ENCODE measurements around the gene CDC42BPB. TPM values are rescaled to one million over a fixed set of nuclear protein-coding genes. Genes with fewer than 3 reads are reported as not detected.
A peak's percentile ranks its signal among the peaks of the same experiment; 100 is the strongest.

The CDC42BPB gene
- total and polyA plus RNA-seq, 2 experiments from 2014 or later = 13.0 to 106 TPM

- H3K27me3 ChIP-seq (replicated peaks; ENCODE audit: insufficient read depth) = no peaks in the 10 kb centered on the region
- no peak overlapping the region for H3K4me3 ChIP-seq
- no peaks in the 10 kb centered on the region for H3K9me3 ChIP-seq (ENCODE audit: low read depth)
- no peaks in the 10 kb centered on the region for H3K4me1 ChIP-seq (ENCODE audit: insufficient read depth)
- peaks cover 14% of the 10 kb centered on the region for H3F3A ChIP-seq (ENCODE audit: insufficient read depth)
- H3K9ac ChIP-seq = no peak overlapping the region
- no peak overlapping the region for H3K4me2 ChIP-seq (ENCODE audit: unreplicated experiment)
- in situ Hi-C loops (cut with MboI) = no loop called here
- 51 to 57% methylated on average over 8 of the region's 8 CpGs for WGBS, 2 experiments (ENCODE audit: low coverage in 1 of 2, low lambda C conversion rate in 2 of 2, missing lambda C conversion rate in 2 of 2)
- DNase-seq = peak; percentile 54
- no peaks in the 10 kb centered on the region for H3K9me2 ChIP-seq (ENCODE audit: insufficient read depth)
- H3K27ac ChIP-seq = peak overlapping the region; percentile 42
- no peak for TF ChIP-seq EZH2 (IDR thresholded peaks at IDR 0.05; ENCODE audit: insufficient read depth, poor library complexity, severe bottlenecking)
- TF ChIP-seq EZH2phosphoT487 (IDR thresholded peaks at IDR 0.05; ENCODE audit: insufficient read depth, low read depth) = no peak
- no peak overlapping the region for H2AFZ ChIP-seq
- peaks cover 62% of the 10 kb centered on the region for H3K36me3 ChIP-seq (ENCODE audit: low read depth)
- H4K20me1 ChIP-seq (ENCODE audit: insufficient read depth) = no peaks in the 10 kb centered on the region
- H3K79me2 ChIP-seq (ENCODE audit: insufficient read depth) = peaks cover 78% of the 10 kb centered on the region
Observed at GRCh38 chr14:102980409-102980810, 76.9 kb downstream of the CDC42BPB start.

- no peak overlapping the region for H2AFZ ChIP-seq
- H3K79me2 ChIP-seq (ENCODE audit: insufficient read depth) = peaks cover 74% of the 10 kb centered on the region
- WGBS, 2 experiments (ENCODE audit: low coverage in 1 of 2, low lambda C conversion rate in 2 of 2, missing lambda C conversion rate in 2 of 2) = 93 to 97% methylated on average over 9 of the region's 9 CpGs
- no peaks in the 10 kb centered on the region for H3K9me2 ChIP-seq (ENCODE audit: insufficient read depth)
- in situ Hi-C loops (cut with MboI) = no loop called here
- no peaks in the 10 kb centered on the region for H3K27me3 ChIP-seq (replicated peaks; ENCODE audit: insufficient read depth)
- H3K4me2 ChIP-seq (ENCODE audit: unreplicated experiment) = no peak overlapping the region
- no peak overlapping the region for H3K27ac ChIP-seq
- H3K9ac ChIP-seq = no peak overlapping the region
- H4K20me1 ChIP-seq (ENCODE audit: insufficient read depth) = no peaks in the 10 kb centered on the region
- peaks cover 69% of the 10 kb centered on the region for H3K36me3 ChIP-seq (ENCODE audit: low read depth)
- peaks cover 14% of the 10 kb centered on the region for H3F3A ChIP-seq (ENCODE audit: insufficient read depth)
- H3K4me3 ChIP-seq = no peak overlapping the region
- H3K9me3 ChIP-seq (ENCODE audit: low read depth) = no peaks in the 10 kb centered on the region
- TF ChIP-seq EZH2phosphoT487 (IDR thresholded peaks at IDR 0.05; ENCODE audit: insufficient read depth, low read depth) = no peak
- no peak for TF ChIP-seq EZH2 (IDR thresholded peaks at IDR 0.05; ENCODE audit: insufficient read depth, poor library complexity, severe bottlenecking)
- no peak for DNase-seq
- no peaks in the 10 kb centered on the region for H3K4me1 ChIP-seq (ENCODE audit: insufficient read depth)
Observed at GRCh38 chr14:102979406-102979805, 77.9 kb downstream of the CDC42BPB start.

- Histone ChIP-seq H3K27me3 (replicated peaks; ENCODE audit: insufficient read depth) (no peaks in the 10 kb centered on the region), H3K9me3 (ENCODE audit: low read depth) (no peaks in the 10 kb centered on the region), H3K9ac (no peak overlapping the region), H3K4me1 (ENCODE audit: insufficient read depth) (no peaks in the 10 kb centered on the region), H3K9me2 (ENCODE audit: insufficient read depth) (no peaks in the 10 kb centered on the region), H3K4me2 (ENCODE audit: unreplicated experiment) (no peak overlapping the region), H2AFZ (no peak overlapping the region), H3K27ac (no peak overlapping the region), H3K79me2 (ENCODE audit: insufficient read depth) (peaks cover 55% of the 10 kb centered on the region), H4K20me1 (ENCODE audit: insufficient read depth) (no peaks in the 10 kb centered on the region), H3K36me3 (ENCODE audit: low read depth) (peaks cover 78% of the 10 kb centered on the region), H3F3A (ENCODE audit: insufficient read depth) (peaks cover 14% of the 10 kb centered on the region), H3K4me3 (no peak overlapping the region)
- in situ Hi-C loops (cut with MboI) = no loop called here
- DNase-seq = no peak
- TF ChIP-seq EZH2 (IDR thresholded peaks at IDR 0.05; ENCODE audit: insufficient read depth, poor library complexity, severe bottlenecking) (no peak), EZH2phosphoT487 (IDR thresholded peaks at IDR 0.05; ENCODE audit: insufficient read depth, low read depth) (no peak)
- WGBS, 2 experiments (ENCODE audit: low coverage in 1 of 2, low lambda C conversion rate in 2 of 2, missing lambda C conversion rate in 2 of 2) = 83 to 84% methylated on average over 8 of the region's 8 CpGs
Observed at GRCh38 chr14:102977475-102977874, 79.9 kb downstream of the CDC42BPB start.

GRCh38 chr14:102975662-102976061 lies 81.7 kb downstream of the CDC42BPB start:
- no peak overlapping the region for H3K4me2 ChIP-seq (ENCODE audit: unreplicated experiment)
- in situ Hi-C loops (cut with MboI) = no loop called here

More at GRCh38 chr14:102975662-102976061, 81.7 kb downstream of the CDC42BPB start:
- Histone ChIP-seq H4K20me1 (ENCODE audit: insufficient read depth) (no peaks in the 10 kb centered on the region), H3K27ac (no peak overlapping the region), H2AFZ (no peak overlapping the region), H3F3A (ENCODE audit: insufficient read depth) (peaks cover 14% of the 10 kb centered on the region; the same call in 1 of the 2 replicates), H3K4me3 (no peak overlapping the region), H3K9ac (no peak overlapping the region), H3K79me2 (ENCODE audit: insufficient read depth) (peaks cover 44% of the 10 kb centered on the region), H3K4me1 (ENCODE audit: insufficient read depth) (no peaks in the 10 kb centered on the region), H3K27me3 (replicated peaks; ENCODE audit: insufficient read depth) (no peaks in the 10 kb centered on the region), H3K9me2 (ENCODE audit: insufficient read depth) (no peaks in the 10 kb centered on the region), H3K36me3 (ENCODE audit: low read depth) (peaks cover 80% of the 10 kb centered on the region), H3K9me3 (ENCODE audit: low read depth) (no peaks in the 10 kb centered on the region)
- 93% methylated on average over 17 of the region's 17 CpGs for WGBS, 2 experiments (ENCODE audit: low coverage in 1 of 2, low lambda C conversion rate in 2 of 2, missing lambda C conversion rate in 2 of 2)
- TF ChIP-seq EZH2 (IDR thresholded peaks at IDR 0.05; ENCODE audit: insufficient read depth, poor library complexity, severe bottlenecking) (no peak), EZH2phosphoT487 (IDR thresholded peaks at IDR 0.05; ENCODE audit: insufficient read depth, low read depth) (no peak)
- no peak for DNase-seq

All from GM23248 (cell line).